ENCODE results near the gene COPE. TPM values are rescaled to one million over a fixed set of nuclear protein-coding genes. Genes with fewer than 3 reads are reported as not detected.

COPE gene
- total RNA-seq, 1 donor from 2014 or later: 331 TPM

- TF ChIP-seq CTCF (IDR thresholded peaks at IDR 0.05; ENCODE audit: insufficient read depth, low read length, severe bottlenecking): no peak
- Histone ChIP-seq H3K4me3 (ENCODE audit: low read depth, low read length) (no peak overlapping the region), H3K27me3 (ENCODE audit: control insufficient read depth, insufficient read depth, low read length) (no peaks in the 10 kb centered on the region), H3K36me3 (ENCODE audit: control insufficient read depth, insufficient read depth, low read length) (no peaks in the 10 kb centered on the region)
- no peak for DNase-seq (ENCODE audit: low read depth)
- no peak for FAIRE-seq
These were observed 29.8 kb upstream of the COPE start for GRCh38 chr19:18948976-18949356.

- Histone ChIP-seq H3K27me3 (ENCODE audit: control insufficient read depth, insufficient read depth, low read length) (no peaks in the 10 kb centered on the region), H3K4me3 (ENCODE audit: low read depth, low read length) (no peak overlapping the region), H3K36me3 (ENCODE audit: control insufficient read depth, insufficient read depth, low read length) (no peaks in the 10 kb centered on the region)
- TF ChIP-seq CTCF (IDR thresholded peaks at IDR 0.05; ENCODE audit: insufficient read depth, low read length, severe bottlenecking): no peak
- FAIRE-seq (no peak), DNase-seq (ENCODE audit: low read depth) (no peak)
These were observed 29.1 kb upstream of the COPE start for GRCh38 chr19:18948075-18948975.

- DNase-seq (ENCODE audit: low read depth): no peak
- FAIRE-seq: no peak
- H3K4me3 ChIP-seq (ENCODE audit: low read depth, low read length): no peak overlapping the region
- H3K36me3 ChIP-seq (ENCODE audit: control insufficient read depth, insufficient read depth, low read length): no peaks in the 10 kb centered on the region
- H3K27me3 ChIP-seq (ENCODE audit: control insufficient read depth, insufficient read depth, low read length): no peaks in the 10 kb centered on the region
- TF ChIP-seq CTCF (IDR thresholded peaks at IDR 0.05; ENCODE audit: insufficient read depth, low read length, severe bottlenecking): no peak
These were observed 27.7 kb upstream of the COPE start for GRCh38 chr19:18946918-18947317.

GRCh38 chr19:18946335-18946734 is 27.1 kb upstream of the COPE start:
- FAIRE-seq (no peak), DNase-seq (ENCODE audit: low read depth) (no peak)
- no peak overlapping the region for H3K4me3 ChIP-seq (ENCODE audit: low read depth, low read length)
- TF ChIP-seq CTCF (IDR thresholded peaks at IDR 0.05; ENCODE audit: insufficient read depth, low read length, severe bottlenecking): no peak
- H3K27me3 ChIP-seq (ENCODE audit: control insufficient read depth, insufficient read depth, low read length): no peaks in the 10 kb centered on the region
- no peaks in the 10 kb centered on the region for H3K36me3 ChIP-seq (ENCODE audit: control insufficient read depth, insufficient read depth, low read length)

- no peak for TF ChIP-seq CTCF (IDR thresholded peaks at IDR 0.05; ENCODE audit: insufficient read depth, low read length, severe bottlenecking)
- Histone ChIP-seq H3K4me3 (ENCODE audit: low read depth, low read length) (no peak overlapping the region), H3K36me3 (ENCODE audit: control insufficient read depth, insufficient read depth, low read length) (no peaks in the 10 kb centered on the region), H3K27me3 (ENCODE audit: control insufficient read depth, insufficient read depth, low read length) (no peaks in the 10 kb centered on the region)
- no peak for FAIRE-seq
- DNase-seq (ENCODE audit: low read depth): no peak
These were observed 26.1 kb upstream of the COPE start for GRCh38 chr19:18945297-18945696.

GRCh38 chr19:18943465-18943864 is 24.3 kb upstream of the COPE start:
- DNase-seq (ENCODE audit: low read depth) (no peak), FAIRE-seq (no peak)
- no peak overlapping the region for H3K4me3 ChIP-seq (ENCODE audit: low read depth, low read length)
- peaks cover 6% of the 10 kb centered on the region for H3K36me3 ChIP-seq (ENCODE audit: control insufficient read depth, insufficient read depth, low read length)
- TF ChIP-seq CTCF (IDR thresholded peaks at IDR 0.05; ENCODE audit: insufficient read depth, low read length, severe bottlenecking): no peak
- H3K27me3 ChIP-seq (ENCODE audit: control insufficient read depth, insufficient read depth, low read length): no peaks in the 10 kb centered on the region

Data from bronchial epithelial cell (primary cell).